HL-60/S4 treated with retinoic acid at 250 ng/mL for 4 days and 3 days (cell line): ENCODE data around the gene TEDC2.

Experiments
- in situ Hi-C: fragments of 300-500 bp; cut with MboI; formaldehyde crosslinking; loops from 2 replicates; pipeline ENCODE4 v1.7.0; 2022; ENCODE audit warnings: low sequenced_read_pairs

The TEDC2 gene

DNA sequence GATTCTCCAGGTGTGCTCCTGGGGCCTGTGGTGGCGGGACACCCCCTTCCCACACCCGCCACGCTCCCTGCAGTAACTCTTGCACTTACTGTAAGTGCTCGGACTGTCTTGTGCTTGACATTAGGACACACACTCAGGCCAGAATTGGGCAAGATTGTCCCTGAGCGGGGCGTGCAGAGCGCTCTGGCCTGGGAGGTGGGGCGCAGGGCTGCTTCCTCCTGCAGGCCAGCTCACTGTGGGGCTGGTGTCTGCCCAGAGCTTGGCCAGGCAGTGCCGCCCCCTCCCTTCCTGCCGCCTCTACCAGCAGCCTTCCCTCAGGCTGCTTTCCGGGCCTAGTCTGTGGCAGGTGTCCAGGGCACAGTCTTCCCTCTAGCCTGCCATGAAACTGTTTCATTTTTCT is 47.8 kb downstream of the TEDC2 start:
- in situ Hi-C loops = no loop called here

DNA sequence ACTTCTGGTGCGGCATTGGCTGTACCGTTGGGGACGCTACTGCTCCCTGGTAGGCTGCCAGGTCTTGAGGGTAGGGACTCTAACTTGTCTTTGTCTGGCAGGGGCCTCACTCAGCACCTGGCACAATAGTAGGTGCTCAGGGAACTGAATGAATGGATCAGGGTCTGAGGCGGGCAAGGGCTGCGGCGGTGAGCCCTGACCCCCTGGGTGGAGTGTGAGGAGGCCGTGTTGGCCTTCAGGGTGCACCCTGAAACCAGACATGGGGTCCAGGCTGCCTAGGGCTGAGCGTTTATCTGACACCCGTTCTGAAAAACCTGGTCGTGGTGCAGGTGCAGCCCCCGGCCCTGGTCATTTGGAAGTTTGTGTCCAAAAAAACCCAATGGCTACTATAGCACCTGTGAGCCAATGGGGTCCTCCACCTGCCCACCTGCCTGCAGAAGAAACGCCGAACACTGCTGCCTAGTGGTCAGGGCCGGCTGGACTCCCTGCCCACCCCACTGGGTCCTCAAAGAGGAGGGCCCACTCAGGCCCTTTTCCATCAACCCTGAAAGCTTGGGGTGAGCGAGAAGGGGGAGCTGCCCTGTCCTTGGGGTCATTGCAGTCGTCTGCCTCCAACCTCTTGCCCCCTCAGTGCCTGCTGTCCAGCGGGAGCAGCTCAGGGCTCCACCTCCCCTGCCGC is 49.0 kb downstream of the TEDC2 start:
- in situ Hi-C loops = no loop called here

GRCh38 chr16:2511128-2511800 is 51.4 kb downstream of the TEDC2 start:
- in situ Hi-C loops = no loop called here

DNA sequence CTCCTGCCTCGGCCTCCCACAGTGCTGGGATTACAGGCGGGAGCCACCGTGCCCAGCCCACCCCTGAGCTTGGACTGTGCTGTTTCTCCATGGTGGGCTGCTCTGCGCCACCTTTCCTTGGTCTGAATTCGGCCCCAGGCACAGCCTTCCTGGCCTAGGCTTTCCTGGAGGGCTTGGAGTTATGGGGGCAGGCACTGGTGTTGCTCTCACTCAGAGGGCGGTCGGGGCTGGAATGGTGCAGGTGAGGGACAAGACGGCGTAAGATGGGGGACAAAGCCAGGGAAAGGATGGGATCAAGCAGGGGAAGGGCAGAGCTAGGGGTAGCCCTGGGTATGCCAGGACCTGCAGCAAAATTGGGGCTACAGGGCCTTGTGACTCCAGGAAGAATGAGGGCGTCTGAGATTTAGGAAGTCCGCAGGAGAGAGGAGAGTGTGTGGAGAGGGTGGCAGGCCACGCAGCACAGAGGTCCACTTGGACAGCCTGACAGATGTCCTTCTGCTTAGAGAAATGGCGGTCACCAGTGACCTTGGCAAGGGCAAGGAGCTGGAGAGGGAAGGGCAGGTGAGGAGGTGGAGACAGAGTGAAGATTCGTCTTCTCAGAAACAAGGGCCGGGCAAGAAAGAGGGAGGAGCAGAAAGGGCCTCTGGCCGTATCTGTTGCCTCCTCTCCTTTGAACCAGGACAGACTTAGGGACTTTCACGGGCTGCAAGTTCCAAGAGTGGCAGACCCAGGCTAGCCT is 52.3 kb downstream of the TEDC2 start:
- in situ Hi-C loops = no loop called here

GRCh38 chr16:2512735-2513404 is 53.0 kb downstream of the TEDC2 start:
- in situ Hi-C loops = no loop called here

DNA sequence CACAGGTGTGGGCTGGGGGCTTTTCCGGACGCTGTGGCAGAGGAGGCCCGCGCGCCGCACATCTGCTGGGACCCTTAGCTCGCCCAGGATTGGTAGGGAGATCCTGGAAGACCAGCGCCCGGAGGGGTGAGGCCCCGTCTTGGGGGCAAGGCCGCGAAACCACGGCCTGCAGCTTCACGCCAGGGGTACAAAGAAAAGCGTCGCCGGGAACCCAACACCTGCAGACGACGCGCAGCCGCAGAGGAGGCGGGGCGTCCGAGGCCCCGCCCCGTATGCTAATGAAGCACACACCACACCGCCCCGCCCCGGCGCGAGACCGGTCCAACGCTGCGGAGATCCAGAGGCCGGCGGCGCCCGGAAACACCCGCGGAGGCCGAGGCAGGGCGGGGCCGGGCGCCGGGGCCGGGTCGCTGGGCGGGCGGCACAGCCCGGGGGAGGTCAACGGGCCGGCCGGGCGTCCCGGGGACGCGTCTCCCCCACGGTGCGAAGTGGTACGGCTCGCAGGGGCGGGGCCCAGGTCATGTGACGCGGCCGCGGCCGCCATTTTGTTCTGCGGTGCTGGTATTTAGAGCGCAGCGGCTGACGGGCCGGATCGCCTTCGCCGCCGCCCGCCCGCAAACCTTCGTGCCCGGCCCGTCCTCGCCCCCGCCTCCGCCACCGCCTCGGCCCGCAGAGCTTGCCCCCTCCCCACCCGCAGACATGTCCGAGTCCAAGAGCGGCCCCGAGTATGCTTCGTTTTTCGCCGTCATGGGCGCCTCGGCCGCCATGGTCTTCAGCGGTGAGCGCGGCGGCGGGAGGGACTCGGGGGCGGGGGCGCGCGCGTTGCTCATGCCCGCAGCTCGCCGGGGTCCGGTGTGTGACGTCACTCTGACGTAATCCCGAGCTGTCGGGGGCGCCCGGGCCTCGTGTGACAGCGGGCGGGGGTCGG is 53.8 kb downstream of the TEDC2 start, which contains the start of gene ATP6V0C:
ATP6V0C (plus strand) TSS at position 548 of the 928 bp plus-strand sequence; CDS start at position 700, 152 bp downstream.
- in situ Hi-C loops = no loop called here
